B cell (primary cell): ENCODE measurements around the gene RALB.

Experiments
- EZH2 ChIP-seq: IDR thresholded peaks from 2 replicates; pipeline ENCODE4 v1.6.1; 2012; ENCODE audit warnings: borderline replicate concordance, low read depth, mild to moderate bottlenecking, moderate library complexity, low read length; ENCODE audit not compliant: insufficient read depth, poor library complexity, severe bottlenecking
- TF ChIP-seq, protein P1 (sequence below): fragments of 200-600 bp; IDR thresholded peaks from one replicate; pipeline ENCODE4 v1.8.0; 2022; ENCODE audit warnings: antibody characterized with exemption, mild to moderate bottlenecking

DNA sequence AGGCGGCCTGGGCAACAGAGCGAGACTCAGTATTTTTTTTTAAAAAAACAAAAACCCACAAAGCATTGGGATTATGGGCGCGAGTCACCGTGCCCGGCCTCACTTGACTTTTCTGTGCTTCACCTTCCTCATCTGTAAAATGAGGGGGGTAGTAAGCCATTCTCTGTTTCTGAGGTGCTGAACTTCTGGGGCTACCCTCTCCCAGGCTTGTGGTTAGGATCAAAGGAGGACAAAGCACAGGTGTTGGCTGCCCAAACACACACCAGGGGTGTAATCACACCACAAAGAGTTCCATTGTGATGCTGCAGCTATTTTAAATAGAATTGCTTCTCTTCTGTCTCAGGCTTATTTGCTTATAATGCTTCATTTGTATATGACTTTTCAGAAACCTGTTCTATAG is 57.5 kb downstream of the RALB start:
- TF ChIP-seq, protein P1, sequence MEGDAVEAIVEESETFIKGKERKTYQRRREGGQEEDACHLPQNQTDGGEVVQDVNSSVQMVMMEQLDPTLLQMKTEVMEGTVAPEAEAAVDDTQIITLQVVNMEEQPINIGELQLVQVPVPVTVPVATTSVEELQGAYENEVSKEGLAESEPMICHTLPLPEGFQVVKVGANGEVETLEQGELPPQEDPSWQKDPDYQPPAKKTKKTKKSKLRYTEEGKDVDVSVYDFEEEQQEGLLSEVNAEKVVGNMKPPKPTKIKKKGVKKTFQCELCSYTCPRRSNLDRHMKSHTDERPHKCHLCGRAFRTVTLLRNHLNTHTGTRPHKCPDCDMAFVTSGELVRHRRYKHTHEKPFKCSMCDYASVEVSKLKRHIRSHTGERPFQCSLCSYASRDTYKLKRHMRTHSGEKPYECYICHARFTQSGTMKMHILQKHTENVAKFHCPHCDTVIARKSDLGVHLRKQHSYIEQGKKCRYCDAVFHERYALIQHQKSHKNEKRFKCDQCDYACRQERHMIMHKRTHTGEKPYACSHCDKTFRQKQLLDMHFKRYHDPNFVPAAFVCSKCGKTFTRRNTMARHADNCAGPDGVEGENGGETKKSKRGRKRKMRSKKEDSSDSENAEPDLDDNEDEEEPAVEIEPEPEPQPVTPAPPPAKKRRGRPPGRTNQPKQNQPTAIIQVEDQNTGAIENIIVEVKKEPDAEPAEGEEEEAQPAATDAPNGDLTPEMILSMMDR: no peak
- no peak for TF ChIP-seq EZH2
